Mesothelial cell of epicardium (in vitro differentiated cells): ENCODE measurements around the gene FLNB. TPM values are rescaled to one million over a fixed set of nuclear protein-coding genes. Genes with fewer than 3 reads are reported as not detected.
A peak's percentile ranks its signal among the peaks of the same experiment; 100 is the strongest.

ENCODE experiments used
- DNase-seq, 2 experiments: peaks; one replicate each; pipeline ENCODE4 v3.0.0; 2021; ENCODE audit warnings: low spot score in 2 of 2; ENCODE audit not compliant: unreplicated experiment in 2 of 2
- H3K27ac Mint-ChIP-seq: 2 replicates; pipeline ENCODE4 v1.8.0; 2021; ENCODE audit warnings: mixed read lengths
- H3K27me3 Mint-ChIP-seq: 2 replicates; pipeline ENCODE4 v1.8.0; 2021; ENCODE audit warnings: low read depth, mixed read lengths
- H3K36me3 Mint-ChIP-seq: 2 replicates; pipeline ENCODE4 v1.8.0; 2021; ENCODE audit warnings: mixed read lengths
- H3K4me1 Mint-ChIP-seq: 2 replicates; pipeline ENCODE4 v1.8.0; 2021; ENCODE audit warnings: mixed read lengths
- H3K4me3 Mint-ChIP-seq: 2 replicates; pipeline ENCODE4 v1.8.0; 2021; ENCODE audit warnings: mild to moderate bottlenecking, moderate library complexity, mixed read lengths
- H3K9me3 Mint-ChIP-seq: 2 replicates; pipeline ENCODE4 v1.8.0; 2021; ENCODE audit warnings: mixed read lengths
- total RNA-seq: library from RNA; stranded (reverse); gene quantifications from 3 replicates; pipeline ENCODE4 v1.2.1, GENCODE V29; 2021
- TF ChIP-seq, protein P1 (sequence below): fragments of 200-600 bp; sonication (generic); IDR thresholded peaks from one replicate; pipeline ENCODE4 v1.5.0; 2021; ENCODE audit warnings: antibody characterized with exemption; ENCODE audit not compliant: unreplicated experiment

FLNB gene
- total RNA-seq, 1 donor from 2014 or later, result 190 TPM

GRCh38 chr3:58111513-58112184 is 103.4 kb downstream of the FLNB start:
- DNase-seq, result peak; percentile 35 to 68
- no peaks in the 10 kb centered on the region for H3K27me3 Mint-ChIP-seq
- TF ChIP-seq, protein P1, sequence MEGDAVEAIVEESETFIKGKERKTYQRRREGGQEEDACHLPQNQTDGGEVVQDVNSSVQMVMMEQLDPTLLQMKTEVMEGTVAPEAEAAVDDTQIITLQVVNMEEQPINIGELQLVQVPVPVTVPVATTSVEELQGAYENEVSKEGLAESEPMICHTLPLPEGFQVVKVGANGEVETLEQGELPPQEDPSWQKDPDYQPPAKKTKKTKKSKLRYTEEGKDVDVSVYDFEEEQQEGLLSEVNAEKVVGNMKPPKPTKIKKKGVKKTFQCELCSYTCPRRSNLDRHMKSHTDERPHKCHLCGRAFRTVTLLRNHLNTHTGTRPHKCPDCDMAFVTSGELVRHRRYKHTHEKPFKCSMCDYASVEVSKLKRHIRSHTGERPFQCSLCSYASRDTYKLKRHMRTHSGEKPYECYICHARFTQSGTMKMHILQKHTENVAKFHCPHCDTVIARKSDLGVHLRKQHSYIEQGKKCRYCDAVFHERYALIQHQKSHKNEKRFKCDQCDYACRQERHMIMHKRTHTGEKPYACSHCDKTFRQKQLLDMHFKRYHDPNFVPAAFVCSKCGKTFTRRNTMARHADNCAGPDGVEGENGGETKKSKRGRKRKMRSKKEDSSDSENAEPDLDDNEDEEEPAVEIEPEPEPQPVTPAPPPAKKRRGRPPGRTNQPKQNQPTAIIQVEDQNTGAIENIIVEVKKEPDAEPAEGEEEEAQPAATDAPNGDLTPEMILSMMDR, result no peak
- H3K9me3 Mint-ChIP-seq, result no peaks in the 10 kb centered on the region
- peaks cover 19% of the 10 kb centered on the region for H3K4me1 Mint-ChIP-seq
- H3K27ac Mint-ChIP-seq, result peak overlapping the region; percentile 89
- peak overlapping the region; percentile 11 for H3K4me3 Mint-ChIP-seq
- H3K36me3 Mint-ChIP-seq, result peaks cover 50% of the 10 kb centered on the region

GRCh38 chr3:58112185-58112535 is 103.9 kb downstream of the FLNB start:
- Mint-ChIP-seq H3K27ac (peak overlapping the region; percentile 89), H3K36me3 (peaks cover 49% of the 10 kb centered on the region), H3K4me1 (peaks cover 23% of the 10 kb centered on the region), H3K27me3 (no peaks in the 10 kb centered on the region), H3K9me3 (no peaks in the 10 kb centered on the region), H3K4me3 (peak overlapping the region; percentile 11)
- no peak for DNase-seq
- TF ChIP-seq, protein P1, result no peak

DNA sequence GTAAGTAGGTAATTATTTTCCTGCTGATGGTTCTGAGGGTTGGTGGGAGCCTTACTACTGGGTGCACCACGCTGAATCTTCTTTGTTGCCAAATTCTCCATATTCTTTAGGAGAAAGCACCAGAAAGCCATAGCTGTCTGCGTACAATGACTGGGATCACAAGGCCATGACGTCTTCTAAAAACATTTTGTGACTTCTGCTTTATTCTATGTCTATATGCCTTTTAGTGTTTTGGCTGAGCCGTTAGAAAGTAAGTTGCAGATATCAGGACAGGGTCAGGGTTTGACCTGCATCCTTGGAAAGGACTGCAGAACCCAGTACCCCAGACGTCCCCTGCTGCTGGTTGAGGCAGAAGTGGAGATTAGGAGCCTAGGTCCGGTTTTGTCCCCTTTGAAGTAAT is 107.0 kb downstream of the FLNB start:
- TF ChIP-seq, protein P1, result no peak

DNA sequence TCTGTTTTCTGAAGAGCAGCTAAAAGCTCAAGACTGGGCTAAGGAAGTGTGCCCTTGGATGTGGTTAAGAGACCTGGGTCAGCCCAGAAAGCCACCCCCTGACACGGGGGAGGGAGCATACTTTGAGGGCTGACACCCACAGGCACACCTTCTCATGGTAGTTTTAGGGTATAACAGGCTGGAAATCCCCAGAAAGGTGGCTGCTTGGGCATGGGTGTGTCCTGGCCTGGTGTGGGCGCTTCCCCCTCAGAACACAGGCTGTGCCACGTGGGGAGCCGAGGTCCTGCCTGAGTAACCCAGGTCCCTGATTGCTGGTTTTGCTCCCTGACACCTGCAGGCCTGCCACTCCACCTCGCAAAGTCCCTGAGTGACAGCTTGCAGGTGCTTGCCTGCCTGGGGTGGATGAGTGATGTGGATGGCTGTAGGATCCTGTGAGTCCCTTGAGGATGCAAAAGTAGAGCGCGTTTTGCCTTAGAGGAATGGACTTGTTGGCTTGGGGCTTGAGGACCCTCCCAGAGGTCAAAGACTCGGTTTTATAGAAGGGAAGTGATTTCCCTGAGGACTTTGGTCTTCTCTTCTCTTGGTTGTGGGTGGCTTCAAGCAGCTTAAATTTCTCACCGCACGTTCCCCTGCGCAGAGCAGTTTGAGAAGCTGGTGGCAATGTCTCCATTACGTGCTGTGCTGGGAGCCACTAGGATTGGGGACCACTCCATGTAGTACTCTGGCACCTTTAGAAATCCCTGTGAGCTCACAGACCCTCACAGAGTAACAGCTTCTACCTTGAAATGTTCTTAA is 108.1 kb downstream of the FLNB start:
- H3K4me3 Mint-ChIP-seq, result no peak overlapping the region
- no peak for DNase-seq
- H3K9me3 Mint-ChIP-seq, result no peaks in the 10 kb centered on the region
- TF ChIP-seq, protein P1, result no peak
- no peaks in the 10 kb centered on the region for H3K27me3 Mint-ChIP-seq
- H3K27ac Mint-ChIP-seq, result peak overlapping the region; percentile 75
- peaks cover 44% of the 10 kb centered on the region for H3K36me3 Mint-ChIP-seq
- H3K4me1 Mint-ChIP-seq, result peaks cover 23% of the 10 kb centered on the region

More for the DNA sequence above, 107.0 kb downstream of the FLNB start:
- peaks cover 29% of the 10 kb centered on the region for H3K4me1 Mint-ChIP-seq
- H3K27ac Mint-ChIP-seq, result no peak overlapping the region
- peaks cover 33% of the 10 kb centered on the region for H3K36me3 Mint-ChIP-seq
- no peak for DNase-seq
- H3K27me3 Mint-ChIP-seq, result no peaks in the 10 kb centered on the region
- no peak overlapping the region for H3K4me3 Mint-ChIP-seq
- H3K9me3 Mint-ChIP-seq, result no peaks in the 10 kb centered on the region

- TF ChIP-seq, protein P1, result no peak
- peak overlapping the region; percentile 75 for H3K27ac Mint-ChIP-seq
- peaks cover 44% of the 10 kb centered on the region for H3K36me3 Mint-ChIP-seq
- no peaks in the 10 kb centered on the region for H3K9me3 Mint-ChIP-seq
- no peak overlapping the region for H3K4me3 Mint-ChIP-seq
- peaks cover 17% of the 10 kb centered on the region for H3K4me1 Mint-ChIP-seq
- no peaks in the 10 kb centered on the region for H3K27me3 Mint-ChIP-seq
- DNase-seq, result no peak
Measured at GRCh38 chr3:58116985-58117384, 108.8 kb downstream of the FLNB start.
